Transverse colon (tissue), 4 donors: Measurements from ENCODE around the gene ABCA8.

Experiments
- CTCF ChIP-seq, 5 experiments: fragments of 200-600 bp in 3 of 5; fragments of 450-650 bp in 2 of 5; sonication (generic) in 3 of 5; IDR thresholded peaks; 1 replicate in 2 of 5; 2 replicates in 3 of 5; pipeline ENCODE4 v1.5.1; 2016 to 2017; ENCODE audit warnings: antibody characterized with exemption in 5 of 5, inconsistent platforms in 3 of 5, mild to moderate bottlenecking in 2 of 5, moderate library complexity in 1 of 5
- EP300 ChIP-seq: sonication (generic); formaldehyde crosslinking; IDR thresholded peaks from one replicate; pipeline ENCODE4 v1.6.1; 2017; ENCODE audit warnings: antibody characterized with exemption, low read depth
- POLR2AphosphoS5 ChIP-seq, 3 donors: sonication (generic); formaldehyde crosslinking; IDR thresholded peaks; one replicate each; pipeline ENCODE4 v1.6.1; 2016; ENCODE audit warnings: antibody characterized with exemption in 3 of 3

DNA sequence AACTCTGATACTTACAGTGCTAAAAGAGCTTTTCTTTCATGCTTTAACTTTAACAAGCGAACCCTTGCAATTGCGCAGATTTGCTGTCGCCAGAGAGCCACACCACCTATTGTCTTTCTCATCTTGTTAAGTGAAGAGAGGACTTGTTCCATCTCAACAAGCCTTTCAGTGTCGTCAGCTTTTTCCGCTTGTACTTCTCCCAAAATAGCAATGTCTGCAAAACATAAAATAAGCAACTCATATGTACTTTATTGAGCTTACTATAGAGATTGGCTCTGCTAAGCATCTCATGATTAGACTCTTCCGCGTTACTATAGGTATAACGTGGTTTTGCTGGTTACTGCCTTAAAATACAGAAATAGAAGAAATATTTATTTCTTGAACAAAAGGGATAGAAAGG, 51.9 kb downstream of the ABCA8 start:
- TF ChIP-seq POLR2AphosphoS5 (IDR thresholded peaks at IDR 0.05) (no peak), CTCF (IDR thresholded peaks at IDR 0.05) (no peak), EP300 (no peak)
